Measurements from ENCODE around the gene SLC16A3.
A peak's percentile ranks its signal among the peaks of the same experiment; 100 is the strongest.

The SLC16A3 gene

GRCh38 chr17:82226146-82226808 is 2.6 kb upstream of the SLC16A3 start:
- Mint-ChIP-seq H3K9me3 (no peaks in the 10 kb centered on the region), H3K27me3 (no peaks in the 10 kb centered on the region), H3K27ac (no peak overlapping the region), H3K4me1 (ENCODE audit: low read depth) (peaks cover 5% of the 10 kb centered on the region), H3K36me3 (ENCODE audit: low read depth) (no peaks in the 10 kb centered on the region), H3K4me3 (no peak overlapping the region)

- Mint-ChIP-seq H3K4me1 (ENCODE audit: low read depth) (peaks cover 5% of the 10 kb centered on the region), H3K36me3 (ENCODE audit: low read depth) (no peaks in the 10 kb centered on the region), H3K4me3 (peak overlapping the region; percentile 10), H3K27me3 (no peaks in the 10 kb centered on the region), H3K9me3 (no peaks in the 10 kb centered on the region), H3K27ac (no peak overlapping the region)
Measured at GRCh38 chr17:82226809-82227628, 1.8 kb upstream of the SLC16A3 start.

GRCh38 chr17:82227629-82228277 is 1.1 kb upstream of the SLC16A3 start:
- no peaks in the 10 kb centered on the region for H3K27me3 Mint-ChIP-seq
- H3K27ac Mint-ChIP-seq, result no peak overlapping the region
- no peaks in the 10 kb centered on the region for H3K36me3 Mint-ChIP-seq (ENCODE audit: low read depth)
- H3K4me1 Mint-ChIP-seq (ENCODE audit: low read depth), result peaks cover 5% of the 10 kb centered on the region
- peak overlapping the region; percentile 78 for H3K4me3 Mint-ChIP-seq
- H3K9me3 Mint-ChIP-seq, result no peaks in the 10 kb centered on the region

- Mint-ChIP-seq H3K27me3 (no peaks in the 10 kb centered on the region), H3K9me3 (no peaks in the 10 kb centered on the region), H3K4me3 (peak overlapping the region; percentile 78), H3K4me1 (ENCODE audit: low read depth) (peaks cover 5% of the 10 kb centered on the region), H3K36me3 (ENCODE audit: low read depth) (no peaks in the 10 kb centered on the region), H3K27ac (no peak overlapping the region)
Measured at GRCh38 chr17:82228278-82228841, 482 bp upstream of the SLC16A3 start.

GRCh38 chr17:82229698-82230608 is 1.1 kb downstream of the SLC16A3 start:
- Mint-ChIP-seq H3K27ac (peak overlapping the region; percentile 61), H3K36me3 (ENCODE audit: low read depth) (no peaks in the 10 kb centered on the region), H3K27me3 (no peaks in the 10 kb centered on the region), H3K4me3 (peak overlapping the region; percentile 85), H3K4me1 (ENCODE audit: low read depth) (peaks cover 5% of the 10 kb centered on the region), H3K9me3 (no peaks in the 10 kb centered on the region)

- H3K4me1 Mint-ChIP-seq (ENCODE audit: low read depth), result peaks cover 5% of the 10 kb centered on the region
- H3K27ac Mint-ChIP-seq, result no peak overlapping the region
- no peaks in the 10 kb centered on the region for H3K9me3 Mint-ChIP-seq
Measured at GRCh38 chr17:82230609-82231311, 1.9 kb downstream of the SLC16A3 start.

GRCh38 chr17:82231312-82231561 is 2.4 kb downstream of the SLC16A3 start:
- H3K27me3 Mint-ChIP-seq, result no peaks in the 10 kb centered on the region
- no peaks in the 10 kb centered on the region for H3K9me3 Mint-ChIP-seq
- peaks cover 5% of the 10 kb centered on the region for H3K4me1 Mint-ChIP-seq (ENCODE audit: low read depth)
- no peaks in the 10 kb centered on the region for H3K36me3 Mint-ChIP-seq (ENCODE audit: low read depth)
- H3K27ac Mint-ChIP-seq, result no peak overlapping the region
- no peak overlapping the region for H3K4me3 Mint-ChIP-seq

More at GRCh38 chr17:82230609-82231311, 1.9 kb downstream of the SLC16A3 start:
- Mint-ChIP-seq H3K36me3 (ENCODE audit: low read depth) (no peaks in the 10 kb centered on the region), H3K27me3 (no peaks in the 10 kb centered on the region), H3K4me3 (peak overlapping the region; percentile 85)

- Mint-ChIP-seq H3K27me3 (no peaks in the 10 kb centered on the region), H3K4me1 (ENCODE audit: low read depth) (peaks cover 5% of the 10 kb centered on the region), H3K36me3 (ENCODE audit: low read depth) (no peaks in the 10 kb centered on the region), H3K4me3 (no peak overlapping the region), H3K9me3 (no peaks in the 10 kb centered on the region), H3K27ac (no peak overlapping the region)
Measured at GRCh38 chr17:82231562-82232321, 2.9 kb downstream of the SLC16A3 start.

GRCh38 chr17:82232322-82232820 is 3.5 kb downstream of the SLC16A3 start:
- Mint-ChIP-seq H3K36me3 (ENCODE audit: low read depth) (no peaks in the 10 kb centered on the region), H3K27me3 (no peaks in the 10 kb centered on the region), H3K9me3 (no peaks in the 10 kb centered on the region), H3K27ac (no peak overlapping the region), H3K4me3 (no peak overlapping the region), H3K4me1 (ENCODE audit: low read depth) (peaks cover 5% of the 10 kb centered on the region)

GRCh38 chr17:82232876-82233785 is 4.3 kb downstream of the SLC16A3 start:
- Mint-ChIP-seq H3K36me3 (ENCODE audit: low read depth) (no peaks in the 10 kb centered on the region), H3K27ac (no peak overlapping the region), H3K9me3 (no peaks in the 10 kb centered on the region), H3K4me3 (no peak overlapping the region), H3K4me1 (ENCODE audit: low read depth) (peaks cover 13% of the 10 kb centered on the region), H3K27me3 (no peaks in the 10 kb centered on the region)

GRCh38 chr17:82234211-82235055 is 5.6 kb downstream of the SLC16A3 start:
- Mint-ChIP-seq H3K4me3 (no peak overlapping the region), H3K4me1 (ENCODE audit: low read depth) (peaks cover 26% of the 10 kb centered on the region), H3K27me3 (no peaks in the 10 kb centered on the region), H3K36me3 (ENCODE audit: low read depth) (no peaks in the 10 kb centered on the region), H3K27ac (no peak overlapping the region), H3K9me3 (no peaks in the 10 kb centered on the region)
